ENCODE results near the gene CHRNA5.
"Not testable (repeated sequence)": the region's sequence is repeated elsewhere in the genome, so short reads cannot be mapped to it uniquely, and the experiment has no call there.

The CHRNA5 gene

GRCh38 chr15:78565951-78566774 lies 843 bp downstream of the CHRNA5 start:
- DNase-seq = no peak

- no peak for DNase-seq
Observed at GRCh38 chr15:78567531-78567930, 2.2 kb downstream of the CHRNA5 start.

GRCh38 chr15:78570710-78571109 lies 5.4 kb downstream of the CHRNA5 start:
- DNase-seq = no peak

- DNase-seq = no peak
Observed at GRCh38 chr15:78571382-78571781, 6.1 kb downstream of the CHRNA5 start.

- DNase-seq = no peak
Observed at GRCh38 chr15:78573416-78573815, 8.1 kb downstream of the CHRNA5 start.

- DNase-seq = no peak
Observed at GRCh38 chr15:78574944-78575343, 9.6 kb downstream of the CHRNA5 start.

GRCh38 chr15:78597583-78597982 lies 32.3 kb downstream of the CHRNA5 start:
- no peak for DNase-seq

GRCh38 chr15:78598348-78598747 lies 33.0 kb downstream of the CHRNA5 start:
- no peak for DNase-seq

- no peak for DNase-seq
Observed at GRCh38 chr15:78599189-78599588, 33.9 kb downstream of the CHRNA5 start.

GRCh38 chr15:78603467-78603866 lies 38.1 kb downstream of the CHRNA5 start:
- no peak for DNase-seq

- DNase-seq = no peak
Observed at GRCh38 chr15:78604420-78604819, 39.1 kb downstream of the CHRNA5 start.

- DNase-seq = no peak
Observed at GRCh38 chr15:78605201-78605600, 39.9 kb downstream of the CHRNA5 start.

GRCh38 chr15:78605680-78606079 lies 40.4 kb downstream of the CHRNA5 start:
- DNase-seq = no peak

GRCh38 chr15:78609551-78609950 lies 44.2 kb downstream of the CHRNA5 start:
- not testable (repeated sequence) for DNase-seq

GRCh38 chr15:78614021-78614420 lies 48.7 kb downstream of the CHRNA5 start:
- no peak for DNase-seq

GRCh38 chr15:78615151-78615589 lies 49.9 kb downstream of the CHRNA5 start:
- DNase-seq = no peak

GRCh38 chr15:78616506-78616905 lies 51.2 kb downstream of the CHRNA5 start:
- DNase-seq = no peak

- DNase-seq = no peak
Observed at GRCh38 chr15:78617076-78617475, 51.8 kb downstream of the CHRNA5 start.

- DNase-seq = no peak
Observed at GRCh38 chr15:78617516-78617915, 52.2 kb downstream of the CHRNA5 start.

- DNase-seq = no peak
Observed at GRCh38 chr15:78618064-78618463, 52.7 kb downstream of the CHRNA5 start.

GRCh38 chr15:78618490-78618934 lies 53.2 kb downstream of the CHRNA5 start:
- peak; percentile 78 for DNase-seq

GRCh38 chr15:78619022-78619950 lies 54.0 kb downstream of the CHRNA5 start:
- DNase-seq = no peak

GRCh38 chr15:78620021-78620526 lies 54.8 kb downstream of the CHRNA5 start:
- DNase-seq = no peak

All from activated naive CD4-positive, alpha-beta T cell treated with Interleukin-2 at 50 U/mL for 16 hours (primary cell).